ENCODE measurements around the gene DGCR8. TPM values are rescaled to one million over a fixed set of nuclear protein-coding genes. Genes with fewer than 3 reads are reported as not detected.
"Not testable (repeated sequence)": the region's sequence is repeated elsewhere in the genome, so short reads cannot be mapped to it uniquely, and the experiment has no call there.

DGCR8 gene
- total RNA-seq, 1 donor from 2014 or later, result 29.1 TPM

DNA sequence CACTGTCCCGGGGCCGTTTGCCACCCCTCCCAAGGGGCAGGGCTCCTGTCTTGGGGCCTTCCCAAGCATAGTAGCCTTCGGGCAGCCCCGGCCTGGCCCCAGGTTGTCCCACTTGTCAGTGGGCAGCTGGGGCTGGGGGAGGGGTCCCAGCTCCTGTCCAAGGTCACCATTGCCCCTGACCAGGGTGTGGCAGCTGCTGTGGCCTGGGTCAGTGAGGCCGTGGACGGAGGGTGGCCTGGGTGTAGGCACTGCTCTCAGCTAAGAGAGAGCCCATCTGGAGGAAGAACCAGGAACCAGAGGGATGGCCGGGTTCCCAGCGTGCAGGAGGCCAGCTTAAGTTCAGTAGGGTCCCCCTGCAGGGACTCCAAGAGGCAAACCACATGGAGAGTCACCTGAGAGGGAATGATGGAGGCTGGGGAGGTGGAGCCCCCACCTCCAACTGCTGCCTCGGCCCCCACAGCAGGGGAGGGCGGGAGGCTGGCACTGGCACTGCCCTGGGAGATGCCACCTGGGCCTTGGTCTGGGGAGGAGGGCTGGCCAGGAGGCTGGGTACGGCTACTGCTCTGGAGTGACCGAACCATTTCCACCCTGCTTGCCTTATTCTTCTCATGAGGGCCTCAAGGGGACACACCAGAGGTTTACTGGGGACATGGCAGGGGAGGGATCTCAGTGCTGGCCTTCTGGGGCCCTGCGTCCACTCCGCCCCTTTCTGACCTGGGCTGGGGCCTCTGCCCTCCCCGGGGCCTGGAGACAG, 77.6 kb downstream of the DGCR8 start:
- Histone ChIP-seq H3F3A (ENCODE audit: low read depth) (no peaks in the 10 kb centered on the region), H3K27ac (no peak overlapping the region), H3K4me3 (no peak overlapping the region), H3K4me2 (no peak overlapping the region), H3K9me3 (ENCODE audit: low read depth) (no peaks in the 10 kb centered on the region), H3K36me3 (no peaks in the 10 kb centered on the region), H3K9ac (no peak overlapping the region), H4K20me1 (ENCODE audit: low read depth) (no peaks in the 10 kb centered on the region), H3K27me3 (no peaks in the 10 kb centered on the region), H3K79me2 (ENCODE audit: low read depth) (no peaks in the 10 kb centered on the region), H2AFZ (replicated peaks) (no peak overlapping the region), H3K4me1 (peaks cover 9% of the 10 kb centered on the region)
- peaks cover 2% of the 10 kb centered on the region for H3K27me3 Mint-ChIP-seq (ENCODE audit: insufficient read depth, low read depth)
- H3K36me3 Mint-ChIP-seq, result no peaks in the 10 kb centered on the region
- TF ChIP-seq EZH2phosphoT487 (IDR thresholded peaks at IDR 0.05) (no peak), EZH2 (IDR thresholded peaks at IDR 0.05) (no peak)
- TF ChIP-seq, protein P1, sequence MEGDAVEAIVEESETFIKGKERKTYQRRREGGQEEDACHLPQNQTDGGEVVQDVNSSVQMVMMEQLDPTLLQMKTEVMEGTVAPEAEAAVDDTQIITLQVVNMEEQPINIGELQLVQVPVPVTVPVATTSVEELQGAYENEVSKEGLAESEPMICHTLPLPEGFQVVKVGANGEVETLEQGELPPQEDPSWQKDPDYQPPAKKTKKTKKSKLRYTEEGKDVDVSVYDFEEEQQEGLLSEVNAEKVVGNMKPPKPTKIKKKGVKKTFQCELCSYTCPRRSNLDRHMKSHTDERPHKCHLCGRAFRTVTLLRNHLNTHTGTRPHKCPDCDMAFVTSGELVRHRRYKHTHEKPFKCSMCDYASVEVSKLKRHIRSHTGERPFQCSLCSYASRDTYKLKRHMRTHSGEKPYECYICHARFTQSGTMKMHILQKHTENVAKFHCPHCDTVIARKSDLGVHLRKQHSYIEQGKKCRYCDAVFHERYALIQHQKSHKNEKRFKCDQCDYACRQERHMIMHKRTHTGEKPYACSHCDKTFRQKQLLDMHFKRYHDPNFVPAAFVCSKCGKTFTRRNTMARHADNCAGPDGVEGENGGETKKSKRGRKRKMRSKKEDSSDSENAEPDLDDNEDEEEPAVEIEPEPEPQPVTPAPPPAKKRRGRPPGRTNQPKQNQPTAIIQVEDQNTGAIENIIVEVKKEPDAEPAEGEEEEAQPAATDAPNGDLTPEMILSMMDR (IDR thresholded peaks at IDR 0.05), result no peak
- H3K4me3 Mint-ChIP-seq, result no peak overlapping the region
- no peaks in the 10 kb centered on the region for H3K9me3 Mint-ChIP-seq
- peaks cover 35% of the 10 kb centered on the region for H3K4me1 Mint-ChIP-seq
- H3K27ac Mint-ChIP-seq, result no peak overlapping the region
- no peak for DNase-seq (ENCODE audit: low spot score)

DNA sequence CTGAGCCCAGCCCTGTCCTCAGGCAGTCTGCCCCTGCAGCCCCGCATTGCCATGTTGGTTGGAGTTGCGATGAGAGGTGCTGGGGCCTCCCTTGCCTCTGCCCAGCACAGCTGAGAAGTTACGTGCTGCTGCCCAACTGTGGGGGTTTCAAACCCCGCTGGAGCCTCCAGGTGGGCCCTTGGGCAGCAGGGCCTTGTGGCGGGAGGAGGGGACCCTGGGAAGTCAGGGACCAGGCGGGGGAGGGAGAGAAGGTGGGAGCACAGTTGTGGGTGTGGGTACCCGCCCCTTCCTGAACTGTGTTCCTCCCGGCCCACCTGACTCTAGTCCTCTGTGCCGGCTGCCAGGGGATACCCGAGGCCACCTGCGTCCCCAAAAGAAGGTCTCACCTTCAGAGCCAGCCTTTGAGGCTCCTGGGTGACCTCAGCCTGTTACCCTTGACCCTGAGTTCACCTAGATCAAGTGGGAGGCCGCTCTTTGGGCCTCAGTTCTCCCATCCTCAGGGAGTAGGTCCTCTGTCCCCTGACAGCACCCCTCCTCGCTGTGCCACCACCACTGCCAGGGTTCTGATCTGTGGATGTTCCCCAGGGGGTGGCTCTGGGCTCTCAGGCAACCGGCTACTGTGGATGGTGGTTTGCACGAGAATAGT, 78.5 kb downstream of the DGCR8 start:
- no peak overlapping the region for H3K27ac Mint-ChIP-seq
- Histone ChIP-seq H3K4me3 (no peak overlapping the region), H3K9ac (no peak overlapping the region), H3K27me3 (no peaks in the 10 kb centered on the region), H3F3A (ENCODE audit: low read depth) (no peaks in the 10 kb centered on the region), H3K36me3 (no peaks in the 10 kb centered on the region), H4K20me1 (ENCODE audit: low read depth) (no peaks in the 10 kb centered on the region), H3K27ac (no peak overlapping the region), H3K9me3 (ENCODE audit: low read depth) (no peaks in the 10 kb centered on the region), H3K4me2 (no peak overlapping the region), H2AFZ (replicated peaks) (no peak overlapping the region), H3K79me2 (ENCODE audit: low read depth) (no peaks in the 10 kb centered on the region), H3K4me1 (peaks cover 8% of the 10 kb centered on the region)
- DNase-seq (ENCODE audit: low spot score), result no peak
- H3K4me3 Mint-ChIP-seq, result no peak overlapping the region
- no peaks in the 10 kb centered on the region for H3K9me3 Mint-ChIP-seq
- H3K4me1 Mint-ChIP-seq, result peaks cover 28% of the 10 kb centered on the region
- no peak for TF ChIP-seq EZH2 (IDR thresholded peaks at IDR 0.05)
- TF ChIP-seq, protein P1 (IDR thresholded peaks at IDR 0.05), result no peak
- TF ChIP-seq EZH2phosphoT487 (IDR thresholded peaks at IDR 0.05), result no peak
- no peaks in the 10 kb centered on the region for H3K36me3 Mint-ChIP-seq
- peaks cover 2% of the 10 kb centered on the region for H3K27me3 Mint-ChIP-seq (ENCODE audit: insufficient read depth, low read depth)

GRCh38 chr22:20159076-20159475, 79.0 kb downstream of the DGCR8 start:
- H3K4me1 ChIP-seq, result peaks cover 2% of the 10 kb centered on the region
- H3K9me3 Mint-ChIP-seq, result no peaks in the 10 kb centered on the region
- H3K27ac Mint-ChIP-seq, result no peak overlapping the region
- H3K4me1 Mint-ChIP-seq, result peaks cover 23% of the 10 kb centered on the region
- TF ChIP-seq EZH2 (IDR thresholded peaks at IDR 0.05), result no peak
- TF ChIP-seq, protein P1 (IDR thresholded peaks at IDR 0.05), result no peak
- no peak for TF ChIP-seq EZH2phosphoT487 (IDR thresholded peaks at IDR 0.05)
- no peak overlapping the region for H3K4me2 ChIP-seq
- no peaks in the 10 kb centered on the region for H3F3A ChIP-seq (ENCODE audit: low read depth)
- no peak overlapping the region for H3K4me3 Mint-ChIP-seq
- no peaks in the 10 kb centered on the region for H4K20me1 ChIP-seq (ENCODE audit: low read depth)
- H2AFZ ChIP-seq (replicated peaks), result peak overlapping the region; percentile 42
- H3K27me3 ChIP-seq, result no peaks in the 10 kb centered on the region
- no peaks in the 10 kb centered on the region for H3K36me3 Mint-ChIP-seq
- H3K9ac ChIP-seq, result no peak overlapping the region
- no peaks in the 10 kb centered on the region for H3K9me3 ChIP-seq (ENCODE audit: low read depth)
- no peaks in the 10 kb centered on the region for H3K36me3 ChIP-seq
- H3K79me2 ChIP-seq (ENCODE audit: low read depth), result no peaks in the 10 kb centered on the region
- no peak overlapping the region for H3K27ac ChIP-seq
- no peak overlapping the region for H3K4me3 ChIP-seq
- H3K27me3 Mint-ChIP-seq (ENCODE audit: insufficient read depth, low read depth), result peaks cover 2% of the 10 kb centered on the region
- peak; percentile 72 for DNase-seq (ENCODE audit: low spot score)

DNA sequence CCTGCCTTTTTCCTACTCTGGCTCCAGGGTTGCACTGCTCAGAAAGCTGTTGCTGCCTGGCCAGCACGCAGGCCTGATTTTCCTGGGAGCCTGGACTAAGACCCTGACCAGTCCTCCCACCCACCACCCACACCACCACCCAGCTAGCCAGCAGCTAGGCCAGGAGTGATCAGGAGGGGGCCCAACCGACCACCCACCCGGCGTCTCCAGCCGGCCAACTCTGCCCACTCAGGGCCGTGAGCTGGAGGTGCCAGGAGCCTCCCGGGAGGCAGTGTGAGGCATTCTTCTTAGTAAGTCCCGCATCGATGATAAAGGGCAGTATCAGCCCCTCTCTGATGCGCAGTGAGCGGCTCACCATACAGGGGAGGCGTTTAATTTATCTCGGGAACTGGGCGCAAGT, 79.5 kb downstream of the DGCR8 start:
- not testable (repeated sequence) for H3K4me2 ChIP-seq; H3K4me3 Mint-ChIP-seq; H3K27me3 Mint-ChIP-seq (ENCODE audit: insufficient read depth, low read depth); H3K4me1 ChIP-seq; H3K4me3 ChIP-seq; DNase-seq (ENCODE audit: low spot score); H3K9ac ChIP-seq; H3K36me3 Mint-ChIP-seq; H3K79me2 ChIP-seq (ENCODE audit: low read depth); H3K36me3 ChIP-seq; H3K27ac ChIP-seq; H3K9me3 ChIP-seq (ENCODE audit: low read depth); H4K20me1 ChIP-seq (ENCODE audit: low read depth); H3F3A ChIP-seq (ENCODE audit: low read depth); H3K27me3 ChIP-seq; H3K27ac Mint-ChIP-seq; H3K9me3 Mint-ChIP-seq
- H2AFZ ChIP-seq (replicated peaks), result peak overlapping the region; percentile 42
- H3K4me1 Mint-ChIP-seq, result peaks cover 20% of the 10 kb centered on the region

All from neural progenitor cell (in vitro differentiated cells).